ACHN (cell line): ENCODE data around the gene CELF1.

Experiments
- DNase-seq: peaks from one replicate; pipeline ENCODE4 v3.0.0-alpha.2; 2015
- in situ Hi-C: cut with HindIII; loops from 2 replicates; pipeline ENCODE4 v1.10.0; 2017; ENCODE audit warnings: low sequenced_read_pairs, low pct_ligation_motif_present, low pct_unique_long_range_greater_than_20kb

CELF1 gene

GRCh38 chr11:47443817-47444216, 109.1 kb downstream of the CELF1 start:
- in situ Hi-C loops: no loop called here
- no peak for DNase-seq

DNA sequence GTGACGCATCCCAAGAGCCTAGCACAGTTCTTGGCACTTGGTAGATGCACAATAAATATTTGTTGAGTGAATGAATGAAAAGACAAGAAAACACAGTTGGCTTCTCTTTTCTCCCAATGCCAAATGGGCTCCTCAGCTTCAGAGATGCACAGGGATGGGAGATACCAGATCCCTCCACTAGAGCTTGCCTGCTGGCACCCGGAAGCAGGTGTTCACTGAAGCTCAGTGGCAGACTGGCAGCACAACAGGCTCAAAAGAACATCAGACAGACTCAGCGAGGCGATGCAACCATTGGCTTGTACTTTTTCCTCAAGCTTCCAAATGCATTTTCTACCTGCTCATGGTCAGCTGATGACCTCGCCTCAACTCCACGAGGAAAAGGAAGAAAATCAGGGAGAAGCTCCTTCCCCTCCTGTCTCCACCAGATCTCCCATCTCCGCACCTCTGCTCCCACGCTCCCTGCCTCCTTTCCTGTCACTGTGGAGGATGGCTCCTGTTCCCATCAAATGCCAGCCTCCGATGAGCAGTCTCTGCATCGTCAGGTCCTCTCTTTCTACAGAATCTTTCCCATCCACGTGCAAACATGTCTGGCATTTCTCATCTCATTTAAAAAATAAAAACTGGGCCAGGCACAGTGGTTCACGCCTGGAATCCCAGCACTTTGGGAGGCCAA, 109.8 kb downstream of the CELF1 start:
- in situ Hi-C loops: no loop called here

GRCh38 chr11:47442514-47442913, 110.4 kb downstream of the CELF1 start:
- in situ Hi-C loops: no loop called here
- no peak for DNase-seq

More for the DNA sequence above, 109.8 kb downstream of the CELF1 start:
- DNase-seq: peak; percentile 8

DNA sequence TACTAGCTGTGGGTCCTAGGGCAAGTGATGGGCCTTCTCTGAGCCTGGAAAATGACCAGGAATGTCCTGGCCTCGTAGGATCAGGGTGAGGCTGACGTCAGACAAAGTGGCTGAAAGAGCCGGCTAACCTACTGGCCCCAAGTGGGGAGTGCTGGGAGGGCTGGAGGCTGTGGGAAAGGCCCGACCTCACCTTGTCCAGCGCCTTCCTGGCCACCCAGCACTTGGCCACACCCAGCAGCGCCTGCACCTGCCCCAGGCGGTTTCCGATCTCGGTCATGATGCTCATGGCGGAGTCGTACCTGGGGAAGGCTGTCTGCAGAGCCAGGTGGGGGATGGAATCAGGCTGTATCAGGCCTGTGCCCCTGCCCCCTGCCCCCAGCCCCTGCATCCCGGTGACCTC, 111.5 kb downstream of the CELF1 start:
- DNase-seq: no peak
- in situ Hi-C loops: no loop called here

- DNase-seq: no peak
- in situ Hi-C loops: no loop called here
Observed at GRCh38 chr11:47440054-47440476, 112.9 kb downstream of the CELF1 start.

GRCh38 chr11:47438721-47439120, 114.2 kb downstream of the CELF1 start:
- DNase-seq: no peak
- in situ Hi-C loops: no loop called here

DNA sequence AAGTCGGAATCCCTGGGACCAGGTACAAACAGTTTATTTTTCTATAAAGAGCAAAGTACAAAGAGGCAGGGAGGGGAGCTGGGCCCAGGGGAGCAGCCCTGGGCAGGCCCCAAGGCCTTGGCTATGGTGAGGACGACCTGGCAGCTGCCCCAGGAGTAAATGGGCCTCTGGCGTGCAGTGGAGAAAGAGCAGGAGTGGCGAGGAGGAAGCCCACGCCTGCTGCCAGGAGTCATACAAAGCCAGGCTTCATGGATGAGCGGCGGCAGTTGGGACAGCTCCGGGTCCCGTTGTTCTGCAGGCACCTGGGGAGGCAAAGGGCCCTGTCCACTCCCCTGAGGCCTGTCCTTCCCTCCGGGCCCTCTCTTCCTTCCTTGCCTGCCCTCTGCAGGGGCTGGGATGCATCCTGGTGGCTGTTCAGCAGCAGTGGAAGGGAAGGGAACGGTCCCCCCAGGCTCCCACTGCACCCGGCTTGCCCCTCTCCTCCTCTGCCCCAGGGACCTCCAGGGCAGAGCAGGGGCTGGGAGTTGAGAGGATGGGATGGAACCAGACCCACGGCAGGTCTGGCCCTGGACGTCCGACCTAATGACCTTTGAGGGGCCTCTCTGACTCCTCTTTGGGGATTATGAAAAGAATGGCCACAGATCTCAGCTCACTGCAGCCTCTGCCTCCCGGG, 115.0 kb downstream of the CELF1 start:
- in situ Hi-C loops: no loop called here
- no peak for DNase-seq

DNA sequence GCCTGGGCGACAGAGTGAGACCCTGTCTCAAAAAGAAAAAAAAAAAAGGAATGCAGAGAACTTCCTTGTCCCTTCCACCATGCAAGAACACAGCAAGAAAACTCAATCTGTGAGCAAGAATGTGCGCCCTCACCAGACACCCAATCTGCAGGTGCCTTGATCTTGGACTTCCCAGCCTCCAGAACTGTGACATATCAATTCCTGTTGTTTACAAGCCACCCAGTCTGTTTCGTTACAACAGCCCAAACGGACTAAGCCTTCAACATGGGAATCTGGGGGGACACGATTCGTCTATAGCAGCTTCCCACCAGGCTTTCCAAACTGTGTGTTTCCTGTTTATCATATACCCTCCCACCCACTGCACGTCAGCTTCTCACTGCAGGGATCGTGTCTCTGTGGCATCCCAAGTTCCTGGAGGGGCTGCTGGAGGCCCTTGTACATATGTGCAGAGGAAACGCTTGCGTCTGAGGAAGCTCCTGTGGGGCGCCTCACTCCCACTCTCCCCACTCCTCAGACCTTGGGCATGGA, 115.7 kb downstream of the CELF1 start:
- in situ Hi-C loops: no loop called here
- no peak for DNase-seq

DNA sequence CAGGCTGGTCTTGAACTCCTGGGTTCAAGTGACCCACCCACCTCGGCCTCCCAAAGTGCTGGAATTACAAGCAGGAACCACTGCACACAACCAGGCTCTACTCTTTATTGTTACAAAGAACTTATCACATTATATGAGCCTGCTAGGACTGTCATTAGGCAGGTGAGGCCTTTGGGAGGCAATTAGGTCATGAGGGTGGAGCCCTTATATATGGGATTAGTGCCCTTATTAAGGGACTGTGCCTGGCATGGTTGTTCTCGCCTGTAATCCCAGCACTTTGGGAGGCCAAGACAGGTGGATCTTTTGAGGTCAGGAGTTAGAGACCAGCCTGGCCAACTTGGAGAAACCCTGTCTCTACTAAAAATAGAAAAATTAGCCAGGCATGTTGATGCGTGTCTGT, 116.2 kb downstream of the CELF1 start:
- DNase-seq: no peak
- in situ Hi-C loops: no loop called here

DNA sequence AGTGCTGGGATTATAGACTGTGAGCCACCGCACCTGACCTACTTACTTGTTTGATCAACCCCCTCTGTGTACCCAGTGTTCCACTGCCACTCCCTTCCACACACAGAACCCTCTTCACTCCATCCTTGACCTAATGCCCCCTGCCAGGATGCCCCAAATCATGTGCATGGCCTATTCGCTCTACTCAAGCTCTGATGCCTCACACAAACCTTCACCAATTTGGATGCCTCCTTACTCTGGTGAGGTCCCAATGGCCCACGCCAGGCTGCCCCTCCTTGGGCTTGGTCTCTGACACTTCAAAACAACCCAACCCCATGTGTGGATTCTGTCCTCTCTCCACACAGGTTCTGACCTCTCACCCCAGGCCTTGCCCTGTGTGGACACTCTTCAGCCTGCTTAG, 117.2 kb downstream of the CELF1 start:
- in situ Hi-C loops: no loop called here
- no peak for DNase-seq

- peak; percentile 28 for DNase-seq
- in situ Hi-C loops: no loop called here
Observed at GRCh38 chr11:47434011-47434786, 118.7 kb downstream of the CELF1 start.

DNA sequence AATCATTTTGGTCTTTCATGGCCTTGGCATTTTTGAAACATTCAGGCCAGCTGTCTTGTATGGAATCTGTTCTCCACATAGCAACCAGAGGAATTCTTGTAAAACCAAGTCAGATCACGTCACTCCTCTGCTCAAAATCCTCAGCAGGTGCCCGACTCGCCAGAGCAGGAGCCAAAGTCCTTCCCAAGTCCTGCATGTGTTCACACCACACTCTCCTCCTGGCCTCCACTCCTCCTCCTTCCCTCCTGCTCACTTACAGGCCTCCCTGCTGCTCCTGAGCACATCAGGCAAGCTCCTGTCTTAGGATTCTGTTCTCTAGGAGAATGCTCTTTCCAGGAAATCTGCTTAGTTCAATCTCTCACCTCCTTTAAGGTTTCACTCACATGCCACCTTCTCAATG, 119.8 kb downstream of the CELF1 start:
- DNase-seq: no peak
- in situ Hi-C loops: no loop called here

DNA sequence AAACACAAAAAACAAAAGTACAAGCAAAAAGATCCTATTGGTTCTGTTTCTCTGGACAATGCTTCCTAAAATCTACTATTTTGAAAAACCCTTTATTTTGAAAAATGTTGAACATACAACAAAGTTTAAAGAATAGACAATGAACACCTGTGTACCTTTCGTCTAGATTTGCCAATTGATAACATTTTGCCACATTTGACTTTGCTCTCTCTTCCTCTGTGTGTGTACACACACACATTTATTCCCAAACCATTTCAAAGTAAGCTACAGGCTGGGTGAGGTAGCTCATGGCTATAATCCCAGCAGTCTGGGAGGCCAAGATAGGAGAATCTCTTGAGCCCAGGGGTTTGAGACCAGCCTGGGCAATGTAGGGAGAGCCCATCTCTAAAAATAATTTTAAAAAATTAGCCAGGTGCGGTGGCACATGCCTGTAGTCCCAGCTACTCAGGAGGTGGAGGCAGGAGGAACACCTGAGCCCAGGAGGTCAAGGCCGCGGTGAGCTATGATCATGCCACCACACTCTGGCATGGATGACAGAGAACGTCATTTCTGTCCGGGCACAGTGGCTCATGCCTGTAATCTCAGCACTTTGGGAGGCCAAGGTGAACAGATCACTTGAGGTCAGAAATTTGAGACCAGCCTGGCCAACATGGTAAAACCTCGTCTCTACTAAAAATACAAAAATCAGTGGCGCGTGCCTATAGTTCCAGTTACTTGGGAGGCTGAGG, 121.4 kb downstream of the CELF1 start:
- in situ Hi-C loops: no loop called here

DNA sequence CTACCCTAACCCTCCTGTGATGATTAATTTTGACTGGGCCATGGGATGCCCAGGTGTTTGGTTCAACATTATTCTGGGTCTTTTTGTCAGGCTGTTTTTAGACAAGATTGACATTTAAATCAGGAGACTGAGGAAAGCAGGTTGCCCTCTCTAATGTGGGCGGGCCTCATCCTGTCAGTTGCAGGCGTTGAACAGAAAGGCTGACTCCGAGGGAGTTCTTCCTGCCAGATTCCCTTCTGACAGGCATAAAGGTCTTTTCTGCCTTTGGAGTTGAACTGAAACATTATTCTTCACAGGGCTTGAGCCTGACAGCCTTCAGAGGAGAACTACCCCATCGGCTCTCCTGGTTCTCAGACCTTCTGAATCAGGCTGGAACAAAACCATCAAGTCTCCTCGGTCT, 122.4 kb downstream of the CELF1 start:
- in situ Hi-C loops: no loop called here
- DNase-seq: no peak

More for the DNA sequence above, 121.4 kb downstream of the CELF1 start:
- no peak for DNase-seq

DNA sequence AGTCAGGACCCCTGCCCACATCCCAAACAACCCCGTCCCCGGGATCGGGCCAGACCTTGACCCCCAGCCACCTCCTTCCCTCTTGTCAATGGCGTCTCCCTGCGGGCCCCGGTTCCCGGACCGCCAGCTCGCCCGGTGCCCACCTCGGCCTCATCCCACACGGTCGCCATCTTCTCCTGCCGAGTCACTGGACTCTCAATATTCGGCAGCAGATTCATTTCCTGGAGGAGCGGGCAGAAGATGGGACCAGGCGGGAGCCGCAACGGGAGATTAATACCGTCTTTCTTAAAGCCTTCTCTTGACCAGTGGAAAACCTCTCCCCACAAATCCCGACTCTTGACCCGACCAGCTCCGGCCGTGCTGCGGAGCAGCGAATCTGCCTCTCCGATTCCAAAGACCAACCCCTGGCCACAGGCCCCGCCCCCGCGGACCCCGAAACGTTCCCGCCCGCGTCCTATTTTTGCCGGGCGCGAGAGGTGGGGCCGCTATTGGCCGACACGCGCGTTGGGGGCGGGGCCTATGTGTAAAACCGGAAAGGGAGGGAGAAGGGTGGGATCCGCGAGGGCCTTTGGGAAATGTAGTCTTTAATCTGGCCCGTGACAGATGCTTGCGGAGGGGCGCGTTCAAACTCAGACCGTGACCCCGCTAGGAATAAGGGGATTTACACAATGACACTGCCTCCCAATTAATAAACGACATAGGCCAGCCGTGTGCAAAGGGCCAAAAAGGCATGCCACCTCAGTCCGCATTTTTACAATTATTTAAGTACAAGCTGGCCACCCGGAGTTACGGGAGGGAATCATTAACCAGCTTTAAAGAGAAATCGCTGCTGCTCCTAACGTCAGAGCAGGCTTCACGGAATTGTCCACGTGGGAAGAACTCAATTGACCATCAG, 126.6 kb downstream of the CELF1 start, which contains the start of gene PSMC3:
TSS of gene PSMC3 (minus strand) at position 378 of the 895 bp plus-strand sequence. CDS start at position 218, 160 bp downstream.
- in situ Hi-C loops: no loop called here
- peak; percentile 95 for DNase-seq

GRCh38 chr11:47425611-47426010, 127.3 kb downstream of the CELF1 start:
- no peak for DNase-seq
- in situ Hi-C loops: no loop called here

- DNase-seq: no peak
- in situ Hi-C loops: no loop called here
Observed at GRCh38 chr11:47418454-47419259, 134.3 kb downstream of the CELF1 start.
